Duodenal mucosa (tissue), 2 donors: Measurements from ENCODE around the gene PCCA.

Experiments
- H3K27ac ChIP-seq: one replicate; pipeline ENCODE4 v1.7.0; 2013; ENCODE audit warnings: low read depth, low read length
- H3K27me3 ChIP-seq, 2 donors: one replicate each; pipeline ENCODE4 v1.7.0; 2013; ENCODE audit warnings: low read length in 2 of 2, control low read depth in 1 of 2; ENCODE audit not compliant: insufficient read depth in 2 of 2, control insufficient read depth in 1 of 2
- H3K36me3 ChIP-seq, 2 donors: one replicate each; pipeline ENCODE4 v1.7.0; 2013; ENCODE audit warnings: low read length in 2 of 2, control low read depth in 1 of 2; ENCODE audit not compliant: insufficient read depth in 2 of 2, control insufficient read depth in 1 of 2
- H3K4me1 ChIP-seq, 2 donors: one replicate each; pipeline ENCODE4 v1.7.0; 2013; ENCODE audit warnings: low read length in 2 of 2, control low read depth in 1 of 2; ENCODE audit not compliant: insufficient read depth in 2 of 2, control insufficient read depth in 1 of 2
- H3K4me3 ChIP-seq, 2 donors: one replicate each; pipeline ENCODE4 v1.7.0; 2013; ENCODE audit warnings: low read length in 2 of 2, low read depth in 1 of 2
- H3K9ac ChIP-seq, 2 donors: one replicate each; pipeline ENCODE4 v1.7.0; 2013; ENCODE audit warnings: low read length in 2 of 2, low read depth in 1 of 2
- H3K9me3 ChIP-seq, 2 donors: one replicate each; pipeline ENCODE4 v1.7.0; 2013; ENCODE audit warnings: low read length in 2 of 2, control low read depth in 1 of 2; ENCODE audit not compliant: control insufficient read depth in 1 of 2

Gene PCCA

GRCh38 chr13:100434010-100434763, 345.3 kb downstream of the PCCA start:
- H3K36me3 ChIP-seq, result peaks cover 0 to 8% of the 10 kb centered on the region in 2 donors
- no peak overlapping the region for H3K4me3 ChIP-seq
- no peak overlapping the region for H3K27ac ChIP-seq
- H3K27me3 ChIP-seq, result no peaks in the 10 kb centered on the region
- no peak overlapping the region for H3K9ac ChIP-seq
- H3K4me1 ChIP-seq, result no peaks in the 10 kb centered on the region
- no peaks in the 10 kb centered on the region for H3K9me3 ChIP-seq

DNA sequence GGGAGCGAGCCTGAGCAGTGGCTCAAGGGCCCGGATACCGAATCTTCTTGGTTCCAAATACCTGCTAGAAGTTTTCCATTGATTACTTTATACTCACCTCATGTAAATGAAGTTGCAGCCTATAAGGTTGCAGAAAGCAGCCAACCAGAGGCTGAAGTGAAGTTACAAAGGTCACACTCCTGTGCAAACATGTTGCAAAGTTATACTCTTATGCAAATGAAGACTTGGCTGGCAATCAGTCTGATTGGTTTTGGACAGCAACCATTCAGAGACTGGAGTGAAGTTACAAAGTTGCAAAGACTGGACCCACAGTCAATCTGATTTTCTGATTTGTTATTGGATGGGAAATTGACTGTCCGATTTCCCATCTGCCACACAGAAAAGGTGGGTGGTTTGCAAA, 347.2 kb downstream of the PCCA start:
- no peaks in the 10 kb centered on the region for H3K9me3 ChIP-seq
- no peak overlapping the region for H3K9ac ChIP-seq
- no peaks in the 10 kb centered on the region for H3K27me3 ChIP-seq
- no peak overlapping the region for H3K4me3 ChIP-seq
- H3K4me1 ChIP-seq, result no peaks in the 10 kb centered on the region
- H3K36me3 ChIP-seq, result peaks cover 0 to 3% of the 10 kb centered on the region in 2 donors
- no peak overlapping the region for H3K27ac ChIP-seq

DNA sequence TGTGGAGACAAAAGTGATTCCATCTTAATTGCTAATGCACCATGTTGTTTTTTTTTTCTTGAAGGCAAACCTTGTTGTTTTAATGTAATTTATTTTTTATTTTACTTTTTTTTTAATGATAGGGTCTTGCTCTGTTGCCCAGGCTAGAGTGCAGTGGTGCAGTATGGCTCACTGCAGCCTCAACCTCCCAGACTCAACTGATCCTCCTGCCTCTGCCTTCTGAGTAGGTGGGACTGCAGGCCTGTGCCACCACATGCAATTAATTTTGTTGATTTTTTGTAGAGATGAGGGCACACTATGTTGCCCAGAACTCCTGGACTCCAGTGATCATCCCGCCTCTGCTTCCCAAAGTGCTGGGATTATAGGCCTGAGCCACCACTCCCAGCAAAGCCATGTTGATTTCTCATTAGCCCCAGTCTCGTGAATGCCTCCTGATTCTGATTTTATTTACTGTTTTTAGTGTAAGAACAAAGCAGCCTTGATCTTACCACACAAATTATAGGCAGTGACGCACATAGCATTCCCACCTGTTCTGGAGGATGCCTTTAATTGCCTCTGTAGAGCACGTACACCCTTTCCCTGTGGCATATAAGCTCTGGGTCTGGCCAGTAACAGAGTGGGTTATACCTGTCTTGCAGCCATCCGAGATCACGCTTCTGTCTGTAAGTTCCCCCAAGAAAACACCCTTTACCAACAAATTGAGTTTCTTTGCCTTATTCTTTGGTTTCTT, 349.3 kb downstream of the PCCA start:
- Histone ChIP-seq H3K9ac (no peak overlapping the region), H3K27ac (no peak overlapping the region), H3K4me1 (no peaks in the 10 kb centered on the region), H3K4me3 (no peak overlapping the region), H3K27me3 (no peaks in the 10 kb centered on the region), H3K36me3 (peaks cover 0 to 3% of the 10 kb centered on the region in 2 donors), H3K9me3 (no peaks in the 10 kb centered on the region)

DNA sequence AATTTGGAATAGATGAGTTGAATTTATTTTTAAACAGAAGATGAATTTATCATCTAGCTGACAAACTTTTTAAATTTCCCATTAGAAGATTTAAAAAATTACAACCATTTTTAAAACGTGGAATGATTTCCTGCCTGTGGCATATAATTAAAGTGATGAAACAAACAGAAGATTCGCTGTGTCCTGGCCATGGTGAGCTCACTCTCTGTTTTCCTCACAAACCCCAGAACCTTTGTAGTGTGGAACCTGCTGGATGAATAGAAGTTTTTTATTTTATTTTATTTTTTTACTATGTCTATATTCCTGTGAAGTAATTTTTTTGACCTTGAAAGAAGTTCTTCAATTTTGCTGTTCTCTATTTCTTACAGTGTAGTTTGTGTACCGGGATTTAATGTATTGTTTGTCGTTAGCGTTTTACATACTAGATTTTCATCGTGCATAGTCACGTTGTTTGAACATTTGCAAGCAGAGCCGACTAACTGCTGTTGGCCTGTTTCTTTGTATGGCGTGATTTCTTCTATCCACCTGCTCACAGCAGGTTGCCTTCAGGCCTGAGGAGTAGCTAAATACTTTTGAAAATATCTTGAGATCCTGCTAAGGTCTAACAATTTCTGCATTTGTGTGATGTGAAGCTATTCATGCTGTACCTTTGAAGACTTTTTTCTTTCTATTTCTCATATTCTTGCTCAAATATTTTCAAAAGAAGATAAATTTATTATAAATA, 350.5 kb downstream of the PCCA start:
- H3K9ac ChIP-seq, result no peak overlapping the region
- no peaks in the 10 kb centered on the region for H3K9me3 ChIP-seq
- no peaks in the 10 kb centered on the region for H3K4me1 ChIP-seq
- H3K4me3 ChIP-seq, result no peak overlapping the region
- H3K27ac ChIP-seq, result no peak overlapping the region
- H3K27me3 ChIP-seq, result no peaks in the 10 kb centered on the region
- H3K36me3 ChIP-seq, result peaks cover 0 to 3% of the 10 kb centered on the region in 2 donors

- Histone ChIP-seq H3K4me1 (no peaks in the 10 kb centered on the region), H3K9ac (no peak overlapping the region), H3K36me3 (no peaks in the 10 kb centered on the region), H3K9me3 (no peaks in the 10 kb centered on the region), H3K27me3 (no peaks in the 10 kb centered on the region), H3K4me3 (no peak overlapping the region), H3K27ac (no peak overlapping the region)
Observed at GRCh38 chr13:100440751-100441425, 352.0 kb downstream of the PCCA start.

DNA sequence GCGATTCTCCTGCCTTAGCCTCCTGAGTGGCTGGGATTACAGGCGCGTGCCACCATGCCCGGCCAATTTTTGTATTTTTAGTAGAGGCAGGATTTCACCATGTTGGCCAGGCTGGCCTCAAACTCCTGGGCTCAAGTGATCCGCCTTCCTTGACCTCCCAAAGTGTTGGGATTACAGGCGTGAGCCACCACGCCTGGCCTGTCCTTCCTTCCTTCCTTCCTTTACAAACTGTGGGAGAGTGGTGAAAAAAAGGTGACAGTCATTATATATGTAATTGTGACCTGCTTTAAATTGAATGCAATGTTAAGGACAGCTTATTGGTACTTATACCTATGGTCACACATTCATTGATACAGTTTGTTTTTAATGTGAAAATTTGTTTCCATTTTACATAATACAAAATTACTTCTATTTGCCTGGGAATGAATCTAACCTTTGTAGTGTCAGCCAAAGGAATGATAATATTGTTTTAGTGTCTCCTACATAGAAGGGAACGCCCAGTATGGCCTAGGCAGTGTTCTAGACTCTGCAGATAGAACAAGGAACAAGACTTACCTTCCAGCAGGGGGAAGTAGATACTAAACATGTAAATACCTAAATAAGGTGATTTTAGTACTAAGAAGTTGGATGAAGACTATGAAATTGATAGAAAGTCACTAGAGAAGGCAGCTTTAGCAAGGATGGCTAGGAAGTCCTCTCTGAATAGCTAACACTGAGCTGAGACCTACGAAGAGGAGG, 353.4 kb downstream of the PCCA start:
- H3K9ac ChIP-seq, result no peak overlapping the region
- no peaks in the 10 kb centered on the region for H3K9me3 ChIP-seq
- no peaks in the 10 kb centered on the region for H3K4me1 ChIP-seq
- no peak overlapping the region for H3K4me3 ChIP-seq
- H3K27ac ChIP-seq, result no peak overlapping the region
- H3K36me3 ChIP-seq, result peaks cover 0 to 6% of the 10 kb centered on the region in 2 donors
- no peaks in the 10 kb centered on the region for H3K27me3 ChIP-seq

DNA sequence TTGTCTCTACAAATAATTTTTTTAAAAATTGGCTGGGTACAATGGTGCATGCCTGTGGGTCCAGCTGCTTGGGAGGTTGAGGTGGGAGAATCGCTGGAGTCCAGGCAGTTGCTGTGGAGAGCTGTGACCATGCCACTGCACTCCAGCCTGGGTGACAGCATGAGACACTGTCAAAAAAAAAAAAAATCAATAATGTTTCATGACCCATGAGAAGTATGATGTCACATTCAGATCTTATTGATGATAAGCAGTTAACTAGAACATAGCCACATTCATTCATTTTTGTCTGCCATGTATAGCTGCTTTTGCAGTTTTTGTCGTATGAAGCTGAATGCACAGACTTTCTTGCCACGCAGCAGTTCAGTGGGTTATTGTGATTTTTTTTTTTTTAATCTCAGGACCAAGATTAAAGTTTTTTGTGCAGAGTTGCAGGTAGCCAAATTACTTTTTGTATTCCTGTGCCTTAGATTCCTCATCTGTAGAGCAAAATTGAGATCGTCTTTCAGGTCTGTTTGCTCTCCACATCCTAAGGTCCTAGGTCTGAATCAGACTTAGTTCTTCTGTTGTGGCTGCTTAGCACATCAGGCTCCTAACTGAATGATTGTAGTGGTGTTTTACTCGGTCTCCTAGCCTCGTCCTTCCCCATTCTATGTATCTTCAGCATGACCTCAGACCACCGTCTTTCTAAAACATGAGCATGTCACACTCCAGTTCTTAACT, 354.5 kb downstream of the PCCA start:
- Histone ChIP-seq H3K4me3 (no peak overlapping the region), H3K4me1 (no peaks in the 10 kb centered on the region), H3K36me3 (peaks cover 0 to 6% of the 10 kb centered on the region in 2 donors), H3K9me3 (no peaks in the 10 kb centered on the region), H3K27me3 (no peaks in the 10 kb centered on the region), H3K9ac (no peak overlapping the region), H3K27ac (no peak overlapping the region)

- Histone ChIP-seq H3K27ac (no peak overlapping the region), H3K9ac (no peak overlapping the region), H3K36me3 (peaks cover 0 to 6% of the 10 kb centered on the region in 2 donors), H3K27me3 (no peaks in the 10 kb centered on the region), H3K9me3 (no peaks in the 10 kb centered on the region), H3K4me1 (no peaks in the 10 kb centered on the region), H3K4me3 (no peak overlapping the region)
Observed at GRCh38 chr13:100443998-100444328, 355.1 kb downstream of the PCCA start.

- Histone ChIP-seq H3K9ac (no peak overlapping the region), H3K27ac (no peak overlapping the region), H3K36me3 (peaks cover 3 to 6% of the 10 kb centered on the region in 2 donors), H3K9me3 (no peaks in the 10 kb centered on the region), H3K4me3 (no peak overlapping the region), H3K27me3 (no peaks in the 10 kb centered on the region), H3K4me1 (no peaks in the 10 kb centered on the region)
Observed at GRCh38 chr13:100447831-100448230, 358.9 kb downstream of the PCCA start.
